OCI-LY7 (cell line): ENCODE results near the gene BTF3.

Experiments
- EZH2phosphoT487 ChIP-seq: fragments of 200-600 bp; sonication (generic); IDR thresholded peaks from 2 replicates; pipeline ENCODE4 v1.6.1; 2018; ENCODE audit warnings: low read depth, borderline replicate concordance, mild to moderate bottlenecking, mixed run types, antibody characterized with exemption, low read length, moderate library complexity, mixed read lengths
- TF ChIP-seq, protein P1 (sequence below): fragments of 200-600 bp; sonication (generic); conservative IDR thresholded peaks from 2 replicates; pipeline ENCODE4 v1.5.1; 2014; ENCODE audit warnings: mild to moderate bottlenecking, antibody characterized with exemption, low read length, moderate library complexity, mixed read lengths

DNA sequence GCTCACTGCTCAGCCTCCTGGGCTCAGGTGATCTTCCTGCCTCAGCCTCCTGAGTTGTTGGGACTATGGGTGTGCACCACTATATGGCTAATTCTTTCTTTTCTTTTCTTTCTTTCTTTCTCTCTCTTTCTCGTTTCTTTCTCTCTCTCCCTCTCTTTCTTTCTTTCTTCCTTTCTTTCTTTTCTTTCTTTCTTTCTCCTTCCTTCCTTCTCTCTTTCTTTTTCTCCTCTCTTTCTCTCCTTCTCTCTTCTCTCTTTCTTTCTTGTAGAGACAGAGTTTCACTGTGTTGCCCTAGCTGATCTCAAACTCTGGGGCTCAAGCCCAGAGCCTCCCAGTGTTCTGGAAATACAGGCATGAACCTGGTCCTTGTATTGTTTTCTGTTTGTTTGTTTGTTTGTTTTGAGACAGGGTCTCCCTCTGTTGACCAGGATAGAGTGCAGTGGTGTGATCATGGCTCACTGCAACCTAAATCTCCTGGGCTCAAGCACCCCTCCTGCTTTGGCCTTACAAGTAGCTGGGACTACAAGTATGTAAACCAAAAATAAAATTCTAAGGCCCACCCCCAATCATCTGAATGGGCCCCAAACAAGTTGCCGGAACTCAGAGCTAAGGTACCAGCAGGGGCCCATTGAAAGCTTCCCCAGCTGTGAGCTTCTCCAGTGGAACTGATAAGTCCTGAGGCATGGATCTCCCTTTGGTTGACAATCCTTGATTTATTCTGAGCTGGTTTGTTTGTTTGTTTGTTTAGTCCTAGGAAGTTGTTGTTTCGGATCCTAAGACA is 11.9 kb upstream of the BTF3 start:
- TF ChIP-seq, protein P1, sequence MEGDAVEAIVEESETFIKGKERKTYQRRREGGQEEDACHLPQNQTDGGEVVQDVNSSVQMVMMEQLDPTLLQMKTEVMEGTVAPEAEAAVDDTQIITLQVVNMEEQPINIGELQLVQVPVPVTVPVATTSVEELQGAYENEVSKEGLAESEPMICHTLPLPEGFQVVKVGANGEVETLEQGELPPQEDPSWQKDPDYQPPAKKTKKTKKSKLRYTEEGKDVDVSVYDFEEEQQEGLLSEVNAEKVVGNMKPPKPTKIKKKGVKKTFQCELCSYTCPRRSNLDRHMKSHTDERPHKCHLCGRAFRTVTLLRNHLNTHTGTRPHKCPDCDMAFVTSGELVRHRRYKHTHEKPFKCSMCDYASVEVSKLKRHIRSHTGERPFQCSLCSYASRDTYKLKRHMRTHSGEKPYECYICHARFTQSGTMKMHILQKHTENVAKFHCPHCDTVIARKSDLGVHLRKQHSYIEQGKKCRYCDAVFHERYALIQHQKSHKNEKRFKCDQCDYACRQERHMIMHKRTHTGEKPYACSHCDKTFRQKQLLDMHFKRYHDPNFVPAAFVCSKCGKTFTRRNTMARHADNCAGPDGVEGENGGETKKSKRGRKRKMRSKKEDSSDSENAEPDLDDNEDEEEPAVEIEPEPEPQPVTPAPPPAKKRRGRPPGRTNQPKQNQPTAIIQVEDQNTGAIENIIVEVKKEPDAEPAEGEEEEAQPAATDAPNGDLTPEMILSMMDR: no peak
- no peak for TF ChIP-seq EZH2phosphoT487
